ENCODE measurements around the gene OPCML. TPM values are rescaled to one million over a fixed set of nuclear protein-coding genes. Genes with fewer than 3 reads are reported as not detected.
A peak's percentile ranks its signal among the peaks of the same experiment; 100 is the strongest.

OPCML gene
- total RNA-seq, 1 experiment from 2014 or later = not detected

- no peak for DNase-seq (ENCODE audit: low read depth, low spot score)
- in situ Hi-C loops (cut with HindIII; ENCODE audit: low pct_unique_long_range_greater_than_20kb, low sequenced_read_pairs) = no loop called here
Observed at GRCh38 chr11:133160754-133161153, 371.5 kb downstream of the OPCML start.

GRCh38 chr11:133156986-133157745, 375.1 kb downstream of the OPCML start:
- in situ Hi-C loops (cut with HindIII; ENCODE audit: low pct_unique_long_range_greater_than_20kb, low sequenced_read_pairs) = no loop called here
- DNase-seq (ENCODE audit: low read depth, low spot score) = peak; percentile 38

GRCh38 chr11:133154781-133155180, 377.5 kb downstream of the OPCML start:
- DNase-seq (ENCODE audit: low read depth, low spot score) = no peak
- in situ Hi-C loops (cut with HindIII; ENCODE audit: low pct_unique_long_range_greater_than_20kb, low sequenced_read_pairs) = no loop called here

GRCh38 chr11:133154076-133154475, 378.2 kb downstream of the OPCML start:
- in situ Hi-C loops (cut with HindIII; ENCODE audit: low pct_unique_long_range_greater_than_20kb, low sequenced_read_pairs) = no loop called here
- no peak for DNase-seq (ENCODE audit: low read depth, low spot score)

- no peak for DNase-seq (ENCODE audit: low read depth, low spot score)
- in situ Hi-C loops (cut with HindIII; ENCODE audit: low pct_unique_long_range_greater_than_20kb, low sequenced_read_pairs) = no loop called here
Observed at GRCh38 chr11:133153031-133153430, 379.3 kb downstream of the OPCML start.

- DNase-seq (ENCODE audit: low read depth, low spot score) = no peak
- in situ Hi-C loops (cut with HindIII; ENCODE audit: low pct_unique_long_range_greater_than_20kb, low sequenced_read_pairs) = no loop called here
Observed at GRCh38 chr11:133149698-133150097, 382.6 kb downstream of the OPCML start.

GRCh38 chr11:133147625-133148024, 384.7 kb downstream of the OPCML start:
- no peak for DNase-seq (ENCODE audit: low read depth, low spot score)
- in situ Hi-C loops (cut with HindIII; ENCODE audit: low pct_unique_long_range_greater_than_20kb, low sequenced_read_pairs) = no loop called here

GRCh38 chr11:133146697-133147306, 385.5 kb downstream of the OPCML start:
- in situ Hi-C loops (cut with HindIII; ENCODE audit: low pct_unique_long_range_greater_than_20kb, low sequenced_read_pairs) = no loop called here
- DNase-seq (ENCODE audit: low read depth, low spot score) = no peak

- in situ Hi-C loops (cut with HindIII; ENCODE audit: low pct_unique_long_range_greater_than_20kb, low sequenced_read_pairs) = no loop called here
- DNase-seq (ENCODE audit: low read depth, low spot score) = no peak
Observed at GRCh38 chr11:133137939-133138338, 394.4 kb downstream of the OPCML start.

GRCh38 chr11:133137270-133137669, 395.0 kb downstream of the OPCML start:
- in situ Hi-C loops (cut with HindIII; ENCODE audit: low pct_unique_long_range_greater_than_20kb, low sequenced_read_pairs) = no loop called here
- DNase-seq (ENCODE audit: low read depth, low spot score) = no peak

GRCh38 chr11:133136376-133136775, 395.9 kb downstream of the OPCML start:
- DNase-seq (ENCODE audit: low read depth, low spot score) = no peak
- in situ Hi-C loops (cut with HindIII; ENCODE audit: low pct_unique_long_range_greater_than_20kb, low sequenced_read_pairs) = no loop called here

GRCh38 chr11:133134314-133135173, 397.8 kb downstream of the OPCML start:
- DNase-seq (ENCODE audit: low read depth, low spot score) = peak; percentile 63
- in situ Hi-C loops (cut with HindIII; ENCODE audit: low pct_unique_long_range_greater_than_20kb, low sequenced_read_pairs) = no loop called here

GRCh38 chr11:133133606-133134005, 398.7 kb downstream of the OPCML start:
- in situ Hi-C loops (cut with HindIII; ENCODE audit: low pct_unique_long_range_greater_than_20kb, low sequenced_read_pairs) = no loop called here
- no peak for DNase-seq (ENCODE audit: low read depth, low spot score)

- in situ Hi-C loops (cut with HindIII; ENCODE audit: low pct_unique_long_range_greater_than_20kb, low sequenced_read_pairs) = no loop called here
Observed at GRCh38 chr11:133133050-133133449, 399.3 kb downstream of the OPCML start.

GRCh38 chr11:133127741-133128140, 404.6 kb downstream of the OPCML start:
- in situ Hi-C loops (cut with HindIII; ENCODE audit: low pct_unique_long_range_greater_than_20kb, low sequenced_read_pairs) = no loop called here
- no peak for DNase-seq (ENCODE audit: low read depth, low spot score)

More at GRCh38 chr11:133133050-133133449, 399.3 kb downstream of the OPCML start:
- DNase-seq (ENCODE audit: low read depth, low spot score) = no peak

GRCh38 chr11:133123796-133124195, 408.5 kb downstream of the OPCML start:
- in situ Hi-C loops (cut with HindIII; ENCODE audit: low pct_unique_long_range_greater_than_20kb, low sequenced_read_pairs) = no loop called here

GRCh38 chr11:133123366-133123765, 408.9 kb downstream of the OPCML start:
- in situ Hi-C loops (cut with HindIII; ENCODE audit: low pct_unique_long_range_greater_than_20kb, low sequenced_read_pairs) = no loop called here
- no peak for DNase-seq (ENCODE audit: low read depth, low spot score)

More at GRCh38 chr11:133123796-133124195, 408.5 kb downstream of the OPCML start:
- DNase-seq (ENCODE audit: low read depth, low spot score) = no peak

GRCh38 chr11:133122256-133122655, 410.0 kb downstream of the OPCML start:
- in situ Hi-C loops (cut with HindIII; ENCODE audit: low pct_unique_long_range_greater_than_20kb, low sequenced_read_pairs) = no loop called here

More at GRCh38 chr11:133122256-133122655, 410.0 kb downstream of the OPCML start:
- no peak for DNase-seq (ENCODE audit: low read depth, low spot score)
